Measurements from ENCODE around the gene SLA2.

- no peak for TF ChIP-seq CTCF (IDR thresholded peaks at IDR 0.05)
- no peak for TF ChIP-seq POLR2AphosphoS5 (IDR thresholded peaks at IDR 0.05; ENCODE audit: low read depth, low read length)
- no peak for TF ChIP-seq REST (IDR thresholded peaks at IDR 0.05; ENCODE audit: insufficient read depth in 1 of 2, low read depth in 2 of 2, low read length in 1 of 2)
Measured at GRCh38 chr20:36582322-36582721, 63.7 kb downstream of the SLA2 start.
